ENCODE results near the gene OR2A2.
"Not testable (repeated sequence)": the region's sequence is repeated elsewhere in the genome, so short reads cannot be mapped to it uniquely, and the experiment has no call there.

The OR2A2 gene

DNA sequence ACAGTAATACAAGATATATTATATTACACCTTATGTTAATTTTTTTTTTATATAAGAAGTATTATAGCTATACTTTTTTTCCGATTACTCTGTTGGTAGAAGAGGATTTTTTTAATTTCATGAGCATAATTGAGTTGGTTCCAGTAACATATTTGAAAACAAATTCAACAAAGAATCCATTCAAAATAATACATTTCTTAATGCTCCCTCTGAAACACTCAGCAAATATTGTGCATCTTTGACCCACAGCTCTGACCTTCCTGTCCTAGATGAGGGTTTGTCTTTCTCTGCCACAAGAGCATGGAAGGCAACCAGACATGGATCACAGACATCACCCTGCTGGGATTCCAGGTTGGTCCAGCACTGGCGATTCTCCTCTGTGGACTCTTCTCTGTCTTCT, at the start of gene OR2A2:
TSS of gene OR2A2 (plus strand) at position 301 of the 400 bp plus-strand sequence. CDS start at position 301, 0 bp downstream.
- no peak for DNase-seq

DNA sequence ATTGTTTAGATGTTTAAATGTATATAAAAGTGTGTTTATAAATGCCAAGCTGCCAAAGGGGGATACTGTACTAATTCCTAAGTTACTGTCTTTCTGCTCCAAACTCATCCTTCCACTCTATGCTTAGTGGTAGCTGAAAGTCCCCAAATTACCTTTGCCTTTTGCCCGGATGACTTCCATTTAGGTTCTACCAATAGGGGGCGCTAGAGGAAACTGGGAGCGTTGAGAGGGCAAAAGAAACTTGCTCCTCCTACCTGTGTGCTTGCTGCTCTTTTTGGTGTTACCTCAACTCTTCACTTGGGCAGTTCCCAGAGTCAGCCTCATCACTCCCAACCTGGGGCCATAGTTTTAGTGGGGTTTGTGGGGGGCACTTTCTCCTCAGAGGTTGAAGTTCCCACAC, 45.7 kb upstream of the OR2A2 start:
- DNase-seq = no peak

DNA sequence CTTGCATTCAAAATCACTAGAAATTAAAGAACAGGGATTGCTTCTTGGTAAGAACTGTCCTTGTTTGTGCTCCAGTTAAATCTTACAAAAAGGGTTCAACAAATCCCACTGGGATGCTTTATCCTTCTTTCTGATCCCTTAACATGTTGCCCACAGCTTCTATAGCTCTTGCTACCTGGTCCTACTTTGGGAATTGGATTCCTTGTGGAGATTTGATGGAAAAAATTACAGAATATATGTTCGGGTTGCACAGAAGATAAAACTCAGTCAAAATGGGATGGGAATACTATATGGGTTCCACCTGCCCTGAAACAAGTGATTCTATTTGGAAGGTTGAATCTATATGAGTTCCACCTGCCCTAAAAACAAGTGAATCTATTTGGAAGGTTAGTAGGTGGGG, 39.9 kb upstream of the OR2A2 start, which contains the start of gene OR2A25:
TSS of gene OR2A25 (plus strand) at position 301 of the 400 bp plus-strand sequence. CDS start 4,409 bp downstream, outside the sequence.
- no peak for DNase-seq

DNA sequence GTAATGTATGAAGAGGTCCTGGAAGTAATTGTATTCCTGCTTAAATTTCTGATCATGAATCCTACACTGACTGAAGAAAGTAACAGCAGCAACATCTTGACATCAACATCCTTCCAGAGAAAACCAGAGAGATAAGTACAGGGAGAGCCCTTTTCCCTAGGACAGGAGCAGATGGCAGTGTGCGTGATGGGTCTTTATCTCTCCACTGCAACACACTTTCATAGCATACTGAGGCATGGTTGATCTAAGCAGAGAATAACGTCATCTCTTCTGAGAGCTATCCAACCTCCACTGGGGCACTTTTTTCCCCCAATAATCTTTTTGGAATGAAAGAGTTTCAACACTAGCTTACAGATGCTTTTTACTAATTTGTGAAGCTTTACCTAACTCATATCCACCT, 39.4 kb upstream of the OR2A2 start:
- no peak for DNase-seq

DNA sequence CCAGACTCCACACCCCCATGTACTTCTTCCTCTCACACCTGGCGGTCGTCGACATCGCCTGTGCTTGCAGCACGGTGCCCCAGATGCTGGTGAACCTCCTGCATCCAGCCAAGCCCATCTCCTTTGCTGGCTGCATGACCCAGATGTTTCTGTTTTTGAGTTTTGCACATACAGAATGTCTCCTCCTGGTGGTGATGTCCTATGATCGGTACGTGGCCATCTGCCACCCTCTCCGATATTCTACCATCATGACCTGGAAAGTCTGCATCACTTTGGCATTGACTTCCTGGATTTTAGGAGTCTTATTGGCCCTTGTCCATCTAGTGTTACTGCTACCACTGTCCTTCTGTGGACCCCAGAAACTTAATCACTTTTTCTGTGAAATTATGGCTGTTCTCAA, 35.0 kb upstream of the OR2A2 start:
- no peak for DNase-seq

DNA sequence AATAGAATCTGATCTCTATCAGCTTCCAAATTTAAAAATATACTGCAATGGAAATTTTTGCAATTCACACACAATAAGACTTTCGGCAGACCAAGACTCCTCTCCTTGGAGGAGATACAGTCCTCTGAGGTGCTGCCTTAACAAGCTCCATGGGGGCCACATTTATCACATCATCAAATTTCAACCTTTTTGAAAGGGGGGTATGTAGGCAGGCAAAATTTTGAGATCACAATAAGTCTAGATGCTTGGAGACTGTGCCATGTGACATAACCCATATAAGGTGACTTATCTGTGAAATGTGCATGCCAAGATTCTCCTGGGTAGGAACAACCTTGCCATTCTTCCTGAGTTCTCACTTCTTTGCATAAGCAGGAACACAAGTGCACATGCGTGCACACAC, 23.4 kb upstream of the OR2A2 start, which contains the start of gene OR2A12:
TSS of gene OR2A12 (plus strand) at position 301 of the 400 bp plus-strand sequence. CDS start 8,830 bp downstream, outside the sequence.
- DNase-seq = no peak

DNA sequence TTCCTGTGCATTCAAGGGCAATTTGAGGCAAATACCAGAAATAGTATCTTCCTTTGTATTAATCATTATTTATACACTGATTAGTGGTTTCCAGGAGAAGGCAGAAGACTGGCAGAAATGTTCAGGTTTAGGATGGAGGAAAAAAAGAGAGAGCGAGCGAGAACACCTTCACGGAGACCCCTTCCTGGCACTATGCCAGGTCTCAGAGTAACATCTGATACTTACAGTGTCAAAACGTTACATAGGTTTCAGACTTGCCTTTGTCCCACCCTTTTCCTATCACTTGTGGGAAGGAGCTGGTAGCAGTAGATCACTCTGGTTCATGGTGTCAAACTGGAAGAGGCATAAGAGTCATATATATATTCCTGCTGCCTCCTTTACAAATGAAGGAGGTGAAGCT, 22.7 kb upstream of the OR2A2 start:
- DNase-seq = no peak

- no peak for DNase-seq
These were observed 22.2 kb upstream of the OR2A2 start for GRCh38 chr7:144087230-144087629.

GRCh38 chr7:144090667-144091066, 18.7 kb upstream of the OR2A2 start:
- DNase-seq = no peak

DNA sequence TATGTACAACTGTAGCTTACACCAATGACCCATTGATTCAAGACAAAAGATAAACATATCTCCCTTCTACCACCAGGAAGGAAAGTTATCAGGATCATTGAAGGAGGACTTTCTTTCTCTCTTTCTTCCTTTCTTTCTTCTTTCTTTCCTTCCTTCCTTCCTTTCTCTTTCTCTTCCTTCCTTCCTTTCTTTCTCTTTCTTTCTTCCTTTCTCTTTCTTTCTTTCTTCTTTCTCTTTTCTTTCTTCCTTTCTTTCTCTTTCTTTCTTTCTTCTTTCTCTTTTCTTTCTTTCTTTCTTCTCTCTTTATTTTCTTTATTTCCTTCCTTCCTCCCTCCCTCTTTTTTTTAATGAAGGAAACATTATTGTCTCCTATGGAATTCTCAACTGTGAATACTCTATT, 10.6 kb upstream of the OR2A2 start:
- DNase-seq = no peak

DNA sequence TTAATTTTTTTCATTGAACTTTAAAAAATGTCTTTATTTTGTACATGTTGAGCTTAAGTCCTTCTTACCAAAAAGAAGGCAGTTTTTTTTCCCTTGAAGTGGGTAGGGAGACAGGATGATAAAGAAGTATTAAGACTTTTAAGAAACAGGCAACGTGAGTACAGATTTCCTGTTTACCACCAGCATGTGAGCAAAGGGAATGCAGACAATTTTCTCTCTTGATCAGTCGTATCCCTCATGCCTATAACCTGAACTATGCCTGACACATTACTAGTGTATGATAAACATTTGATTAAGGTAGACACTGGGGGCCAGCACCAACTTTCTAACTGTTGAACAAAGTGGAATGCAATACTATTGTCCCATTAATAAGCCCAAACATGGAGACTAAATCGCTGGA, 8.8 kb upstream of the OR2A2 start:
- DNase-seq = no peak

DNA sequence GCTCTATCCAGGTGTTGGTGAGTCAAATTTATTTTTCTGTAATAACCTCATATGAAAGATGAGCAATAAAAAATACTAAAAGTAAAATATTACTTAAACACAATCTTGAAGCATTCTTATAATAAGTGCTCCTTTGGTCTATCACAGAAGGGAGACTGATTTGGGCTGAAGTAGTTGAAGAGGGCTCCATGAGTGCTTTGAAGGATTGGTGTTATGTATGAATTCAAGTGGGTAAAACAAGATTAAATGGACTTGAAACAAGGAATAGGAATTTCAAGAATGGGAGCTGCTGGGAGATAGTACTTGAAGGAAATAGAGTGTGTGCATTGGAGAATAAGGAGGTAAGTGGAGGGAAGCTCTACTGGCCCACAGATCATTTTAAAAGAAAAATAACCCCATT, 7.3 kb upstream of the OR2A2 start:
- no peak for DNase-seq

DNA sequence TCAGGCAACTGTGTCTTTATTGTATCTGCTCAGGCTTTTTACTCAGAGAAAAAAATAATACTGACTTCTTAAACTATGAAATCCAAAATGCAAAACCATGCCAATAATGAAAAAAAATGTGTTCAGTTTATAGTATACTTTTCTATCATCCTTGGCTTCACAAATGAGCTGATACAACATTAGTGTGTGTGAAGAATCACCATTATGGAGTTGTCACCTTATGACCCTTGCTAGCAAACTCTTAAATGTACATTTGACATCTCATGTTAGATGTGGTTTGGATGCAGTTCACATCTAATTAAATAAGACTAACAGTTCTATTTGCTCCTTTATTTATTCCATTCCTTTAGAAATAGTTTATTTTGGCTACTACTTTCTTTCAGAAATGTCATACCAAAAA, 4.2 kb upstream of the OR2A2 start:
- DNase-seq = no peak

GRCh38 chr7:144110272-144110671, 889 bp downstream of the OR2A2 start:
- no peak for DNase-seq

- DNase-seq = no peak
These were observed 4.3 kb downstream of the OR2A2 start for GRCh38 chr7:144113651-144114050.

GRCh38 chr7:144118341-144118740, 9.0 kb downstream of the OR2A2 start:
- no peak for DNase-seq

DNA sequence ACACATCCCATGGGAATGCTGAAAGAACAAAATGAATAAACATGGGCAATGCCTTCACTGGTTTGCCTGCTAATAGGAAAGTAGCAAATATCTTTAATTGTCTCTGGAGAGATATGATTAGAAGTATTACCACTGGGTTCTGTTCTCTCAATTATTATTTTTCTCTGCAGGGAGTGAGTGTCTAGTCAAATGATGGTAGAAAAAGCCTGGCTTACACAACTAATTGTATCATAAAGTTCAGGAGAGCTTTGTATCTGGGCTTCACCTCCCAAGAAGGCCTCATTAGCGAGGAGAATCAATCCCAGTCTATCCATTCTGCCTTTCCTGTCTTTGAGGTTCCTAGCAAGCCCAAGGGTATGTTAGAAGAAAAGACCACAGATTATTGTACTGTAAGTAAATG, 13.5 kb downstream of the OR2A2 start, which contains the start of gene OR2A14:
TSS of gene OR2A14 (plus strand) at position 301 of the 400 bp plus-strand sequence. CDS start 5,937 bp downstream, outside the sequence.
- DNase-seq = no peak

- peak; percentile 86 for DNase-seq
These were observed 18.4 kb downstream of the OR2A2 start for GRCh38 chr7:144127714-144128334.

GRCh38 chr7:144129601-144130000, 20.2 kb downstream of the OR2A2 start:
- not testable (repeated sequence) for DNase-seq

DNA sequence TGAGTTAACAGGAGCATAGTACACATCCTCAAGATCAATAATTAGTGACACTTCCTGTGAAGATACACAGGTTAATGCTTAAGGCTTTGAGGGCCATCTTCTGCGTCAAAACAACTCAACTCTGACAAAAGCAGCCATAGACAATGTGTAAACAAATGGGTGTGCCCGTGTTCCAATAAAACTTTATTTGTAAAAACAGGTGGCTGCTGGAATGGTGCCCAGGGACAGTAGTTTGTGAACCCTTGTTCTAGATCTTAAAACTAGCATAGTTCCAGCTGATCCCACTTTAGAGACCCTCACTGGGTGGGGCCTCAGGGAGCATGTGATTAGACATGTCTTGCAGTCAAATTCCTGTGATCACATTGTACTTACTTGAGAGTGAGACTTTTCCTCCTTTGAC, 21.3 kb downstream of the OR2A2 start:
- no peak for DNase-seq

DNA sequence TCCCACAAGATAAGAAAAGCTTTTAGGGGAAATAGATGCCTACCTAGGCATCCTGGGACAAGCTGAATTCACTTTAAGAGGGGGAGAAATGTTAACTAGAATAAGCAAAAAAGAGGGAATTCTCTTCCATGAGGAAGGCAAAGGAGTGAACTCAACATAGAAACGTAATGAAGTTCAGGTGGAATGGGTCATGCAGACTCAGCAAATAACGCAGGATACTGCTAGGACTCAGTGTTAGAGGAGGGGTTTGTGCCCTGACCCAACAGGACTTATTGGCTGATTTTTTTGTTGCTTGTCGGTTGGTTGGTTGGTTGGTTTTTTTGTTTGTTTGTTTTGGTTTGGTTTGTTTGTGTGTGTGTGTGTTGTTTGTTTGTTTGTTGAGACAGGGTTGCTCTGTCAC, 22.9 kb downstream of the OR2A2 start:
- DNase-seq = no peak

DNA sequence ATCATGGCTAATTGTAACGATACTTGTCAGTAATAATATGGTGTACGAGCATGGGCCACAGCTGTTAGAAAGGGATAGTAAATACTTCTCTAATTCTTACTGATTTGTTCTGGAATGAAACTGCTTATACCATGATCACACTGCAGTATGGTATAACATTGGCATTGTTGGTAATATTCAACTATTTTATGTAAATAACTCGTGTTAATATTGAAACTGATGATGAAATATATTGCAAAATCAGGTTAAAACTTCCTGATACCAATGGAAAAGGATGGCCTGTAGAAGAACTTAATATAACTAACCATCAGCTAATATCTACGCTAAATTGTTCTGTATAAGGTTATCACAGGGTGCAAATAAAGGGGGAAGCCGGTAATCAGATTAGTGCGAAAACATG, 23.9 kb downstream of the OR2A2 start:
- DNase-seq = no peak

DNA sequence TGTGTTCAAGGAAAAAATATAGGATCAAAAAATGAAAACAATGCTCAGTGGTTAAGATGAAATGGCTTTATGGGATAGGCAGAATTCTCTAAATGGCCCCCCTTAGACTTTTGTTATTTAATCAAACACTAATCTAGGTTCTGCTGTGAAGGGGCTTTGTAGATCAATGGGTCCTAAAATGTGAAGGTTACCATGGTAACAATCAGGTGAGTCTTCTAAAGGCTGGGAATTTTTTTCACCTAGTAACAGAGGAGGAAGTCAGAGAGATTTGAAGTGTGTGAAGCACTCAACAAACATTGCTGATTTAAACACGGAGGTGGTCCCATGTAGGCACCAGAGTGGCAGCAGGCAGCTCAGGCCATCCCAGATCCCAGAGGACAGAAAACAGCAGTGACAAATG, 24.7 kb downstream of the OR2A2 start:
- DNase-seq = no peak

DNA sequence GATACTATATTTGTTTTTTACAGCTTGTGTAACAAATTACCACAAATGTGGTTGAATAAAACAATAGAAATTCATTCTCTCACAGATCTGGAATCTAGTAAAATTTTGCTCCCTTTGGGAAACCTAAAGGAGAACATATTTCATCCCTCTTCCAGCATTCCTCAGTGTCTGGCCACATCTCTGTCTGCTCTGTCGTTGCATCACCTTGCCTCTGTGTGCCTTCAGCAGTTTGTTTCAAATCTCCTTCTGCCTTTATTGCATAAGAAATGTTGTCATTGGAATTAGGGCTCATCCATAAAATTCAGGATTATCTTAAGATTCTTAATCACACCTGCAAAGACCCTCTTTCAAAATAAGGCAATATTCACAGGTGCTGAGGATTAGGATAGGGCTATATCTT, 28.1 kb downstream of the OR2A2 start:
- no peak for DNase-seq

GRCh38 chr7:144142187-144142586, 32.8 kb downstream of the OR2A2 start:
- DNase-seq = no peak
